Measurements from ENCODE around the gene WNT1.
A peak's percentile ranks its signal among the peaks of the same experiment; 100 is the strongest.

The WNT1 gene

DNA sequence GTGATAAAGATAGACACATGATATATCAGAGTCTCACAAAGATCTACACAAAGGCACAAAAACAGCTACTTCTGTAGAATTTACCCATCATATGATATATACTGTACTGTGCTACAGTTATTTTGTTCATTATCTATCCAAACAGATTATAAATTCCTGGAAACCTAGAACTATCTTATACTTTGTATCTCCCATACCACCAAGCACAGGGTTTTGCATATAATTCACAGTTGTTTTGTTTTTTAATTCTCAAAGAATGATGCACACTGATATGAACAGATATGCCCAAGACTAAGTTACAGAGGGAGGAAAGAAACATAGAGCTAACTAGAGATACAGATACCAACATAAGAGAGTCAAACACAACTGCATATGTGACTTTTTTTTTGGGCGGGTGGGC lies 37.1 kb downstream of the WNT1 start:
- Histone ChIP-seq H3K9me3 (replicated peaks in 1 of 2; ENCODE audit: control insufficient read depth in 2 of 2, insufficient read depth in 1 of 2, low read depth in 1 of 2, low read length in 2 of 2) (no peaks in the 10 kb centered on the region), H3K27ac (replicated peaks; ENCODE audit: low read length) (no peak overlapping the region), H3K4ac (ENCODE audit: low read length) (no peak overlapping the region), H2AK5ac (ENCODE audit: low read depth, low read length) (no peak overlapping the region), H2AFZ (ENCODE audit: low read length) (no peak overlapping the region), H2BK12ac (ENCODE audit: low read length) (no peak overlapping the region), H3K36me3 (replicated peaks in 1 of 2; ENCODE audit: control insufficient read depth in 2 of 2, insufficient read depth in 2 of 2, low read length in 2 of 2) (peaks cover 0 to 17% of the 10 kb centered on the region in 2 donors), H3K18ac (ENCODE audit: low read length) (no peak overlapping the region), H3K4me2 (ENCODE audit: insufficient read depth, low read length, poor library complexity, severe bottlenecking) (no peak overlapping the region), H3K4me1 (ENCODE audit: control insufficient read depth in 2 of 2, insufficient read depth in 1 of 2, low read depth in 1 of 2, low read length in 2 of 2) (peaks cover 5 to 6% of the 10 kb centered on the region in 2 donors), H2BK120ac (ENCODE audit: low read depth, low read length) (no peak overlapping the region), H3K23ac (ENCODE audit: low read depth, low read length, poor library complexity) (no peak overlapping the region), H3K9ac (ENCODE audit: low read depth, low read length, poor library complexity) (no peak overlapping the region), H3K79me1 (ENCODE audit: low read depth, low read length) (peaks cover 2% of the 10 kb centered on the region), H4K8ac (ENCODE audit: low read depth, low read length) (no peak overlapping the region), H3K4me3 (ENCODE audit: low read length in 2 of 2) (no peak overlapping the region), H4K91ac (ENCODE audit: low read depth, low read length, poor library complexity) (no peak overlapping the region), H2BK5ac (ENCODE audit: low read length) (no peak overlapping the region), H2BK15ac (ENCODE audit: low read length) (no peak overlapping the region), H3K14ac (ENCODE audit: low read length) (no peak overlapping the region), H3K27me3 (ENCODE audit: control insufficient read depth in 3 of 3, insufficient read depth in 3 of 3, low read depth in 1 of 3, low read length in 3 of 3) (no peaks in the 10 kb centered on the region)
- no CpG with 5 or more reads among the region's 1 CpG for WGBS, 2 donors (ENCODE audit: extremely low coverage in 2 of 2, insufficient read length in 2 of 2, insufficient replicate concordance in 1 of 2)
- no peak for DNase-seq (ENCODE audit: low spot score)

DNA sequence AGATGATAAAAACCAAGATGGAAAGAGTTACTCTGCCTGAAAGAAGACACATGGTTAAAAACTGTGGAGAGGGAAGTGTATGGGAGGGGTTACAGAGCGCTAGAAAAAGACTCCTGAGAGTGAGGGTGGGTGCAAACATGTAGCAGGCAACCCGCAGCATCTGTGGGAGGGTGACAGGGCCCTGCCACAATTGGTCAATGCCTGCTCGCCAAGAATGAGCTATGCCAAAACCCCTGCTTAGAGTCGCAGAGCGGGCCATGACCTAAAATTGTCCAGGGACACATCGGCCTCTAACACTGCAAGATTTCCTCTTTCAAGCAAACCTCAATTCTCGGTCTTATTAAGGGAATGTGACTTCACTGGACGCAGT lies 39.8 kb downstream of the WNT1 start:
- H3K18ac ChIP-seq (ENCODE audit: low read length): peak overlapping the region; percentile 98
- peak overlapping the region; percentile 99 for H2BK15ac ChIP-seq (ENCODE audit: low read length)
- H3K27ac ChIP-seq (replicated peaks; ENCODE audit: low read length): peak overlapping the region; percentile 93
- H4K8ac ChIP-seq (ENCODE audit: low read depth, low read length): no peak overlapping the region
- peak overlapping the region; percentile 93 for H2BK5ac ChIP-seq (ENCODE audit: low read length)
- peak overlapping the region; percentile 97 for H3K23ac ChIP-seq (ENCODE audit: low read depth, low read length, poor library complexity)
- H2BK120ac ChIP-seq (ENCODE audit: low read depth, low read length): no peak overlapping the region
- H3K4me3 ChIP-seq (ENCODE audit: low read length in 2 of 2): peak overlapping the region; percentile 83 to 90
- peak overlapping the region; percentile 91 for H2AFZ ChIP-seq (ENCODE audit: low read length)
- peak overlapping the region; percentile 88 for H3K4me2 ChIP-seq (ENCODE audit: insufficient read depth, low read length, poor library complexity, severe bottlenecking)
- no peaks in the 10 kb centered on the region for H3K27me3 ChIP-seq (ENCODE audit: control insufficient read depth in 3 of 3, insufficient read depth in 3 of 3, low read depth in 1 of 3, low read length in 3 of 3)
- H2AK5ac ChIP-seq (ENCODE audit: low read depth, low read length): peak overlapping the region; percentile 76
- no CpG with 5 or more reads among the region's 8 CpGs for WGBS, 2 donors (ENCODE audit: extremely low coverage in 2 of 2, insufficient read length in 2 of 2, insufficient replicate concordance in 1 of 2)
- H4K91ac ChIP-seq (ENCODE audit: low read depth, low read length, poor library complexity): no peak overlapping the region
- peaks cover 16 to 30% of the 10 kb centered on the region in 2 donors for H3K36me3 ChIP-seq (replicated peaks in 1 of 2; ENCODE audit: control insufficient read depth in 2 of 2, insufficient read depth in 2 of 2, low read length in 2 of 2)
- no peak overlapping the region for H2BK12ac ChIP-seq (ENCODE audit: low read length)
- no peak overlapping the region for H3K14ac ChIP-seq (ENCODE audit: low read length)
- H3K4ac ChIP-seq (ENCODE audit: low read length): no peak overlapping the region
- peaks cover 3% of the 10 kb centered on the region for H3K79me1 ChIP-seq (ENCODE audit: low read depth, low read length)
- DNase-seq (ENCODE audit: low spot score): no peak
- H3K9me3 ChIP-seq (replicated peaks in 1 of 2; ENCODE audit: control insufficient read depth in 2 of 2, insufficient read depth in 1 of 2, low read depth in 1 of 2, low read length in 2 of 2): peaks cover 0 to 2% of the 10 kb centered on the region in 2 donors
- H3K4me1 ChIP-seq (ENCODE audit: control insufficient read depth in 2 of 2, insufficient read depth in 1 of 2, low read depth in 1 of 2, low read length in 2 of 2): peaks cover 5 to 6% of the 10 kb centered on the region in 2 donors
- peak overlapping the region; percentile 85 for H3K9ac ChIP-seq (ENCODE audit: low read depth, low read length, poor library complexity)

DNA sequence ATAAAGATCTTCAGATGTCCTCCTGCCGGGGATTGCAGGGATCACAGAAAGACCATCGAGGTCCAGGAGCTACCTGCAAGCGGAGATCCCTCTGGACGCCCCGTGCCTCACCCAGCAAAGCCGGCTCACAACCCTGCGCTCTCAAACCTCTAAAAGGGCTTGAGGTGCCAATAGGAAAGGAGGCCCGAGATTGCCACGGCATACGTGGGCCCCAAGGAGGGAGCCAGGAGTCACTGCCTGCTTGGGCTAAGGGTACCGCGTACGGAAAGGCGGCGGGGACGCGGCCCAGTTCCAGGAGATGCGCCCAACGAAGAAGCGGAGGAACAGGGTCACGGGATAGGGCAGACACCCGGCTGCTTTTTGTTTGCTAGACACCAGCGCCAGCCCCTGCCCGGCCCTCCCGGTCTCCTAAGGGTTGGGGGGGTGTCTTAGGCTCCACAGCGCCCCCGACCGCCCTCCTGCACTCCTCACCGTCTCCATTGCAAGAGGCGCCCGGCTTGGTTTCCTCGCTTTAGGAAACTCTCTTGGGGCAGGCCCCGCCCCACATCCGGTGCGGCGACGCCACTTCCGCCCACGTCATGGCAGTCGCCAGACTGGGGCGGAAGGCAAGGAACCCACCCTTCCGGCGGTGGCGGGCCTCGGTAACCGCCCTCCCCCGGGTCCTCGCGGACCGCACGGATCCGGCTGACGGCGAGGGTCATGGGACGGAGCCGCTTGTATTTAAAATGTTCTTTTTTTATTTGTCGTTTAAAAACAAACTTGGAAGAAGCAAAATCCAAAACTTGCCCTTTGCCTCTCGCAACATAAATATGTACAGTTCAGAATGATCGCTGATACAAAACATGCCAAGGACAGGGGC lies 40.4 kb downstream of the WNT1 start, which contains the start of gene PRKAG1:
Gene PRKAG1, minus strand, starts transcription at position 516 of the 859 bp plus-strand sequence. Its CDS starts 36 bp downstream, at position 480.
- H3K23ac ChIP-seq (ENCODE audit: low read depth, low read length, poor library complexity): peak within 1 kb of the TSS; percentile 97

DNA sequence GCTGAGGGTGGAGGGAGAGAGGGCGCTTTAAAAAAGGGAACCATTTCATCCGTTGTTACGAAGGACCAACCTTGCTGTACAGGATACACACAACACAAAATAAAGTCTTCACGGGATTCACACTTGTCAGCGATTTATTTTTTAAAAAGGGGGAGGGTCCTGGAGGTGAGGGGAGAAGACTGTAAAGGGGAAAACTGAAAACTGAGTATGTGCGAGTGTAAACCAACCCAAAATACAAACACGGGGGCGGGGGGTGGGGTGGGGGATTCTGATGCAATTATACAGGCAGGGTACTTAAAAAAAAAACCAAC lies 41.0 kb downstream of the WNT1 start:
- peaks cover 23 to 40% of the 10 kb centered on the region in 2 donors for H3K36me3 ChIP-seq (replicated peaks in 1 of 2; ENCODE audit: control insufficient read depth in 2 of 2, insufficient read depth in 2 of 2, low read length in 2 of 2)
- DNase-seq (ENCODE audit: low spot score): no peak
- no peak overlapping the region for H2AK5ac ChIP-seq (ENCODE audit: low read depth, low read length)
- H2BK120ac ChIP-seq (ENCODE audit: low read depth, low read length): no peak overlapping the region
- peak overlapping the region; percentile 55 for H3K4me2 ChIP-seq (ENCODE audit: insufficient read depth, low read length, poor library complexity, severe bottlenecking)
- no peak overlapping the region for H2BK15ac ChIP-seq (ENCODE audit: low read length)
- no peak overlapping the region for H4K91ac ChIP-seq (ENCODE audit: low read depth, low read length, poor library complexity)
- no peak overlapping the region for H2BK12ac ChIP-seq (ENCODE audit: low read length)
- H3K4me3 ChIP-seq (ENCODE audit: low read length in 2 of 2): peak overlapping the region; percentile 79 to 83
- peaks cover 0 to 2% of the 10 kb centered on the region in 2 donors for H3K9me3 ChIP-seq (replicated peaks in 1 of 2; ENCODE audit: control insufficient read depth in 2 of 2, insufficient read depth in 1 of 2, low read depth in 1 of 2, low read length in 2 of 2)
- H3K18ac ChIP-seq (ENCODE audit: low read length): no peak overlapping the region
- no peaks in the 10 kb centered on the region for H3K27me3 ChIP-seq (ENCODE audit: control insufficient read depth in 3 of 3, insufficient read depth in 3 of 3, low read depth in 1 of 3, low read length in 3 of 3)
- H3K9ac ChIP-seq (ENCODE audit: low read depth, low read length, poor library complexity): no peak overlapping the region
- H3K23ac ChIP-seq (ENCODE audit: low read depth, low read length, poor library complexity): no peak overlapping the region
- no peak overlapping the region for H3K4ac ChIP-seq (ENCODE audit: low read length)
- peak overlapping the region; percentile 79 for H2AFZ ChIP-seq (ENCODE audit: low read length)
- WGBS, 2 donors (ENCODE audit: extremely low coverage in 2 of 2, insufficient read length in 2 of 2, insufficient replicate concordance in 1 of 2): no CpG with 5 or more reads among the region's 8 CpGs
- no peak overlapping the region for H3K14ac ChIP-seq (ENCODE audit: low read length)
- peak overlapping the region; percentile 73 for H3K27ac ChIP-seq (replicated peaks; ENCODE audit: low read length)
- no peak overlapping the region for H2BK5ac ChIP-seq (ENCODE audit: low read length)
- peaks cover 5 to 6% of the 10 kb centered on the region in 2 donors for H3K4me1 ChIP-seq (ENCODE audit: control insufficient read depth in 2 of 2, insufficient read depth in 1 of 2, low read depth in 1 of 2, low read length in 2 of 2)
- H3K79me1 ChIP-seq (ENCODE audit: low read depth, low read length): peaks cover 3% of the 10 kb centered on the region
- no peak overlapping the region for H4K8ac ChIP-seq (ENCODE audit: low read depth, low read length)

More for the DNA sequence above, 40.4 kb downstream of the WNT1 start, which contains the start of gene PRKAG1:
- H3K9me3 ChIP-seq (replicated peaks in 1 of 2; ENCODE audit: control insufficient read depth in 2 of 2, insufficient read depth in 1 of 2, low read depth in 1 of 2, low read length in 2 of 2): peaks cover 0 to 2% of the 10 kb centered on the region in 2 donors
- peaks cover 3% of the 10 kb centered on the region for H3K79me1 ChIP-seq (ENCODE audit: low read depth, low read length)
- H2AK5ac ChIP-seq (ENCODE audit: low read depth, low read length): peak within 1 kb of the TSS; percentile 76
- peaks cover 5 to 6% of the 10 kb centered on the region in 2 donors for H3K4me1 ChIP-seq (ENCODE audit: control insufficient read depth in 2 of 2, insufficient read depth in 1 of 2, low read depth in 1 of 2, low read length in 2 of 2)
- H3K9ac ChIP-seq (ENCODE audit: low read depth, low read length, poor library complexity): peak within 1 kb of the TSS; percentile 85
- H4K91ac ChIP-seq (ENCODE audit: low read depth, low read length, poor library complexity): no peak within 1 kb of the TSS
- peak within 1 kb of the TSS; percentile 67 for H2BK120ac ChIP-seq (ENCODE audit: low read depth, low read length)
- no peak within 1 kb of the TSS for H2BK12ac ChIP-seq (ENCODE audit: low read length)
- H2BK15ac ChIP-seq (ENCODE audit: low read length): peak within 1 kb of the TSS; percentile 99
- H3K4ac ChIP-seq (ENCODE audit: low read length): no peak within 1 kb of the TSS
- peak within 1 kb of the TSS; percentile 88 for H3K4me2 ChIP-seq (ENCODE audit: insufficient read depth, low read length, poor library complexity, severe bottlenecking)
- no peak within 1 kb of the TSS for H4K8ac ChIP-seq (ENCODE audit: low read depth, low read length)
- H3K36me3 ChIP-seq (replicated peaks in 1 of 2; ENCODE audit: control insufficient read depth in 2 of 2, insufficient read depth in 2 of 2, low read length in 2 of 2): peaks cover 20 to 34% of the 10 kb centered on the region in 2 donors
- H3K18ac ChIP-seq (ENCODE audit: low read length): peak within 1 kb of the TSS; percentile 98
- H3K4me3 ChIP-seq (ENCODE audit: low read length in 2 of 2): peak within 1 kb of the TSS; percentile 83 to 90
- H2BK5ac ChIP-seq (ENCODE audit: low read length): peak within 1 kb of the TSS; percentile 93
- H2AFZ ChIP-seq (ENCODE audit: low read length): peak within 1 kb of the TSS; percentile 91
- no peaks in the 10 kb centered on the region for H3K27me3 ChIP-seq (ENCODE audit: control insufficient read depth in 3 of 3, insufficient read depth in 3 of 3, low read depth in 1 of 3, low read length in 3 of 3)
- no peak within 1 kb of the TSS for H3K14ac ChIP-seq (ENCODE audit: low read length)
- no CpG with 5 or more reads among the region's 59 CpGs for WGBS, 2 donors (ENCODE audit: extremely low coverage in 2 of 2, insufficient read length in 2 of 2, insufficient replicate concordance in 1 of 2)
- peak within 1 kb of the TSS; percentile 93 for H3K27ac ChIP-seq (replicated peaks; ENCODE audit: low read length)
- peak; percentile 95 for DNase-seq (ENCODE audit: low spot score)

Data from neuronal stem cell (in vitro differentiated cells).